HepG2 (cell line): ENCODE measurements around the gene NCOA3. TPM values are rescaled to one million over a fixed set of nuclear protein-coding genes. Genes with fewer than 3 reads are reported as not detected.
A peak's percentile ranks its signal among the peaks of the same experiment; 100 is the strongest.

Experiments used
- ATAC-seq: fragments of 200-7000 bp; cut with Tn5 transposase; 3 replicates; pipeline ENCODE4 v1.9.1; 2020; ENCODE audit warnings: mild to moderate bottlenecking, moderate library complexity
- BruUV-seq: library from RNA; stranded (reverse); fragments of 400-500 nt; replicated peaks from 2 replicates; lab custom pipeline; 2021; lab: Mats Ljungman, UMichigan
- CTCF ChIA-PET: fragments of 300-600 bp; formaldehyde crosslinking; extraction: SDS; loops from one replicate; lab custom pipeline; 2021; ENCODE audit warnings: low total read pairs, inconsistent platforms, low intra/inter-chr PET ratio; lab: Yijun Ruan, JAX
- POLR2A ChIA-PET: fragments of 350-600 bp; sonication (Branson Sonifier 250); formaldehyde crosslinking; loops from one replicate; lab custom pipeline; 2020; ENCODE audit warnings: antibody characterized with exemption, inconsistent platforms; lab: Yijun Ruan, JAX
- DNase-seq: peaks from one replicate; pipeline ENCODE4 v3.0.0-alpha.2; 2015; ENCODE audit warnings: low spot score
- FAIRE-seq: peaks from 3 replicates; lab custom pipeline; 2011; peaks lifted over from hg19 to GRCh38; lab: Jason Lieb, UNC
- H2AFZ ChIP-seq: one replicate; pipeline ENCODE4 v1.6.1; 2011; ENCODE audit warnings: low read length, inconsistent platforms
- H3K27ac ChIP-seq: fragments of 300-600 bp; 3 replicates; pipeline ENCODE4 v1.8.0; 2011; ENCODE audit warnings: mixed run types, mild to moderate bottlenecking, mixed read lengths, low read length, inconsistent platforms; ENCODE audit not compliant: insufficient read depth; ENCODE audit errors: extremely low read length
- H3K27me3 ChIP-seq, 2 experiments: fragments of 200-600 bp in 1 of 2; 2 replicates in 1 of 2; 3 replicates in 1 of 2; pipeline versions ENCODE4 v1.6.0 to v1.8.0; 2011; ENCODE audit warnings: low read length in 2 of 2, mild to moderate bottlenecking in 2 of 2, moderate library complexity in 2 of 2, inconsistent platforms in 1 of 2; ENCODE audit not compliant: insufficient read depth in 2 of 2, control insufficient read depth in 1 of 2
- H3K36me3 ChIP-seq, 2 experiments: fragments of 200-600 bp in 1 of 2; replicated peaks in 1 of 2; 2 replicates in 1 of 2; 3 replicates in 1 of 2; pipeline versions ENCODE4 v1.5.1 to v1.8.0; 2011; ENCODE audit warnings: low read length in 2 of 2, inconsistent platforms in 1 of 2; ENCODE audit not compliant: insufficient read depth in 2 of 2, control insufficient read depth in 1 of 2
- H3K4me1 ChIP-seq: 2 replicates; pipeline ENCODE4 v1.5.1; 2012; ENCODE audit warnings: low read length, inconsistent platforms; ENCODE audit not compliant: insufficient read depth
- H3K4me2 ChIP-seq: 2 replicates; pipeline ENCODE4 v1.6.0; 2011; ENCODE audit warnings: low read depth, low read length, inconsistent platforms
- H3K4me3 ChIP-seq, 3 experiments: fragments of 200-600 bp in 1 of 3; sonication (generic), shearing (Covaris generic) in 1 of 3; replicated peaks in 1 of 3; 2 replicates each; pipeline ENCODE4 v1.5.1; 2011 to 2016; ENCODE audit warnings: low read length in 3 of 3, inconsistent platforms in 2 of 3, low read depth in 2 of 3, mild to moderate bottlenecking in 2 of 3, control low read depth in 1 of 3, mixed read lengths in 1 of 3; ENCODE audit not compliant: insufficient read depth in 1 of 3
- H3K79me2 ChIP-seq: one replicate; pipeline ENCODE4 v1.6.1; 2011; ENCODE audit warnings: low read length, inconsistent platforms; ENCODE audit not compliant: insufficient read depth
- H3K9ac ChIP-seq: 2 replicates; pipeline ENCODE4 v1.6.0; 2011; ENCODE audit warnings: mild to moderate bottlenecking, low read depth, low read length, inconsistent platforms; ENCODE audit not compliant: insufficient read depth
- H3K9me3 ChIP-seq: 2 replicates; pipeline ENCODE4 v1.5.1; 2012; ENCODE audit warnings: mild to moderate bottlenecking, low read length
- H4K20me1 ChIP-seq: 2 replicates; pipeline ENCODE4 v1.6.0; 2011; ENCODE audit warnings: inconsistent platforms, mild to moderate bottlenecking, low read length, moderate library complexity; ENCODE audit not compliant: insufficient read depth
- ATF7 ChIP-seq, 2 experiments: fragments of 450-650 bp in 1 of 2; sonication (generic) in 1 of 2; formaldehyde crosslinking in 1 of 2; IDR thresholded peaks; 2 replicates each; pipeline versions ENCODE4 v1.4.0 to v1.6.1; 2016 to 2020; ENCODE audit warnings: antibody characterized with exemption in 1 of 2, mild to moderate bottlenecking in 1 of 2, missing genetic modification reagents in 1 of 2
- BATF2 ChIP-seq: sonication (generic); formaldehyde crosslinking; IDR thresholded peaks from 2 replicates; pipeline ENCODE4 v1.8.0; 2022; ENCODE audit warnings: mild to moderate bottlenecking, missing genetic modification reagents, moderate library complexity
- CEBPB ChIP-seq: IDR thresholded peaks from 2 replicates; pipeline ENCODE4 v1.6.1; 2011; ENCODE audit warnings: low read depth, low read length, improper control_type of control experiment, borderline replicate concordance
- FOXA1 ChIP-seq, 2 experiments: fragments of 450-650 bp in 1 of 2; sonication (generic) in 1 of 2; formaldehyde crosslinking in 1 of 2; IDR thresholded peaks; 2 replicates each; pipeline versions ENCODE4 v1.4.0 to v1.6.1; 2016 to 2020; ENCODE audit warnings: missing genetic modification reagents in 1 of 2
- MYNN ChIP-seq: sonication (generic); formaldehyde crosslinking; IDR thresholded peaks from 2 replicates; pipeline ENCODE4 v1.4.0; 2020; ENCODE audit warnings: mild to moderate bottlenecking, low read depth, missing genetic modification reagents
- NONO ChIP-seq, 2 experiments: fragments of 450-650 bp in 1 of 2; sonication (generic) in 1 of 2; formaldehyde crosslinking in 1 of 2; IDR thresholded peaks in 1 of 2; conservative IDR thresholded peaks in 1 of 2; 2 replicates each; pipeline versions ENCODE4 v1.6.1 to v1.8.0; 2017 to 2022; ENCODE audit warnings: mild to moderate bottlenecking in 1 of 2, missing genetic modification reagents in 1 of 2, moderate library complexity in 1 of 2
- SALL1 ChIP-seq: sonication (generic); formaldehyde crosslinking; IDR thresholded peaks from 2 replicates; pipeline ENCODE4 v1.8.0; 2022; ENCODE audit warnings: mild to moderate bottlenecking, missing genetic modification reagents
- TSC22D2 ChIP-seq: sonication (generic); formaldehyde crosslinking; IDR thresholded peaks from 2 replicates; pipeline ENCODE4 v1.5.1; 2020; ENCODE audit warnings: missing genetic modification reagents, mild to moderate bottlenecking, borderline replicate concordance
- ZBTB1 ChIP-seq: sonication (generic); formaldehyde crosslinking; IDR thresholded peaks from 2 replicates; pipeline ENCODE4 v1.4.0; 2020; ENCODE audit warnings: missing genetic modification reagents, borderline replicate concordance
- ZBTB21 ChIP-seq: sonication (generic); formaldehyde crosslinking; IDR thresholded peaks from 2 replicates; pipeline ENCODE4 v1.4.0; 2020; ENCODE audit warnings: missing genetic modification reagents
- ZNF337 ChIP-seq: sonication (generic); formaldehyde crosslinking; IDR thresholded peaks from 2 replicates; pipeline ENCODE4 v1.5.1; 2020; ENCODE audit warnings: missing genetic modification reagents, low read depth, mild to moderate bottlenecking, borderline replicate concordance
- ZNF660 ChIP-seq: sonication (generic); formaldehyde crosslinking; IDR thresholded peaks from 2 replicates; pipeline ENCODE4 v1.5.1; 2020; ENCODE audit warnings: mild to moderate bottlenecking, low read depth, missing genetic modification reagents, borderline replicate concordance
- ZNF749 ChIP-seq: sonication (generic); formaldehyde crosslinking; IDR thresholded peaks from 2 replicates; pipeline ENCODE4 v1.8.0; 2022; ENCODE audit warnings: mild to moderate bottlenecking, missing genetic modification reagents, moderate library complexity, borderline replicate concordance
- ZNF768 ChIP-seq: sonication (generic); formaldehyde crosslinking; IDR thresholded peaks from 2 replicates; pipeline ENCODE4 v1.4.0; 2020; ENCODE audit warnings: missing genetic modification reagents
- ZNF850 ChIP-seq: sonication (generic); formaldehyde crosslinking; conservative IDR thresholded peaks from 2 replicates; pipeline ENCODE4 v1.9.0; 2021; ENCODE audit warnings: mild to moderate bottlenecking, missing genetic modification reagents
- ZSCAN20 ChIP-seq: sonication (generic); formaldehyde crosslinking; IDR thresholded peaks from 2 replicates; pipeline ENCODE4 v1.4.0; 2020; ENCODE audit warnings: missing genetic modification reagents, mild to moderate bottlenecking, borderline replicate concordance
- WGBS: methylation state at CpG from one replicate; pipeline ENCODE4 v1.1.6; 2017; ENCODE audit warnings: low lambda C conversion rate; 5-methylcytosine and 5-hydroxymethylcytosine counted together
- in situ Hi-C: cut with HindIII; loops from 2 replicates; pipeline ENCODE4 v1.10.0; 2017; ENCODE audit warnings: low pct_unique_long_range_greater_than_20kb; ENCODE audit not compliant: extremely low pct_ligation_motif_present
- intact Hi-C: fragments of 100-400 bp; cut with micrococcal nuclease; formaldehyde crosslinking; loops from one replicate; pipeline ENCODE4 v1.10.0; 2022; ENCODE audit not compliant: unreplicated experiment
- polyA plus RNA-seq, 8 experiments: library from polyadenylated mRNA; depleted of rRNA in 3 of 8; stranded (reverse) in 7 of 8; unstranded in 1 of 8; fragments of >200 nt; fragmentation: Illumina TruSeq in 4 of 8; extraction: Trizol in 4 of 8; gene quantifications; 2 replicates each; pipeline versions ENCODE4 v1.2.1 to v1.2.3, GENCODE V29; 2011 to 2016; ENCODE audit warnings: low read depth in 4 of 8, missing spikeins in 1 of 8, mixed read lengths in 1 of 8; ENCODE audit not compliant: insufficient read depth in 1 of 8
- total RNA-seq, 5 experiments: library from RNA; depleted of rRNA; stranded (reverse); fragments of >200 nt; fragmentation: Illumina TruSeq; extraction: Trizol; gene quantifications; 2 replicates each; pipeline ENCODE4 v1.2.3, GENCODE V29; 2016; ENCODE audit warnings: low read depth in 1 of 5

Gene NCOA3
- total and polyA plus RNA-seq, 2 of the 13 experiments (the other 11 are each of a cell fraction or from before 2014, with no cell fraction given), result 35.0 to 56.8 TPM

GRCh38 chr20:47662483-47663353 lies 161.0 kb downstream of the NCOA3 start (continued):
- TF ChIP-seq ZNF749 (CRISPR knock-in tag), result no peak

- intact Hi-C loops, result loop anchor here (1.0 kb wide), 1 partner anchor 958 kb away; no protein-coding TSS in a partner anchor
- ChIA-PET POLR2A (no interaction called here), CTCF (interaction anchor here (0.6 to 2.3 kb wide), 5 partner anchors 13 to 957 kb away, joined by 3 to 24 read pairs (median 4); no protein-coding TSS in a partner anchor)
- no peaks in the 10 kb centered on the region for H3K79me2 ChIP-seq
- WGBS, result 62% methylated on average over 20 of the region's 20 CpGs
- FAIRE-seq (peak; percentile 98), ATAC-seq (peak; percentile 77), DNase-seq (peak; percentile 83)
- H3K9me3 ChIP-seq, result no peaks in the 10 kb centered on the region
- no peak overlapping the region for H2AFZ ChIP-seq
- H3K4me1 ChIP-seq, result peaks cover 39% of the 10 kb centered on the region
- in situ Hi-C loops, result no loop called here
- BruUV-seq, result no TSS peak
- no peaks in the 10 kb centered on the region for H4K20me1 ChIP-seq
- peak overlapping the region; percentile 41 for H3K4me2 ChIP-seq
- H3K27me3 ChIP-seq, result no peaks in the 10 kb centered on the region
- no peak overlapping the region for H3K9ac ChIP-seq
- no peak overlapping the region; a peak in 1 of 6 replicates for H3K4me3 ChIP-seq
- no peak overlapping the region for H3K27ac ChIP-seq
- peaks cover 3 to 19% of the 10 kb centered on the region in 2 experiments; a peak in 1 of 5 replicates for H3K36me3 ChIP-seq
- TF ChIP-seq ZNF850 (CRISPR knock-in tag) (no peak), BATF2 (CRISPR knock-in tag) (no peak), MYNN (CRISPR knock-in tag) (0 out of 2 replicates have a peak, but pooled peaks have one; percentile 59), SALL1 (CRISPR knock-in tag) (peak; percentile 80), FOXA1 (IDR thresholded peaks at IDR 0.05) (no peak), FOXA1 (CRISPR knock-in tag; IDR thresholded peaks at IDR 0.05) (peak; percentile 57), ZSCAN20 (CRISPR knock-in tag) (no peak), ZBTB21 (CRISPR knock-in tag) (no peak), NONO (IDR thresholded peaks at IDR 0.05) (no peak), NONO (CRISPR knock-in tag; conservative IDR thresholded peaks at IDR 0.05) (peak; percentile 56; the same call in 1 of the 2 replicates), ZNF768 (CRISPR knock-in tag) (no peak; the same call in none of the 2 replicates), ZNF660 (CRISPR knock-in tag) (no peak), ZBTB1 (CRISPR knock-in tag) (0 out of 2 replicates have a peak, but pooled peaks have one; percentile 13), ATF7 (IDR thresholded peaks at IDR 0.05) (no peak), ATF7 (CRISPR knock-in tag; IDR thresholded peaks at IDR 0.05) (no peak), TSC22D2 (peak; percentile 85; the same call in 1 of the 2 replicates), ZNF337 (CRISPR knock-in tag) (no peak), CEBPB (no peak)
These were observed 161.8 kb downstream of the NCOA3 start for GRCh38 chr20:47663354-47664067.
